GM10266 (cell line): ENCODE data around the gene METRNL.
"Not testable (repeated sequence)": the region's sequence is repeated elsewhere in the genome, so short reads cannot be mapped to it uniquely, and the experiment has no call there.

Experiments used
- DNase-seq: peaks from one replicate; pipeline ENCODE4 v3.0.0; 2012; ENCODE audit errors: extremely low spot score
- TF ChIP-seq, protein P1 (sequence below): IDR thresholded peaks from 2 replicates; pipeline ENCODE4 v1.5.1; 2012; ENCODE audit warnings: mild to moderate bottlenecking, low read depth; ENCODE audit not compliant: control insufficient read depth, insufficient read depth; ENCODE audit errors: missing control alignments

METRNL gene

DNA sequence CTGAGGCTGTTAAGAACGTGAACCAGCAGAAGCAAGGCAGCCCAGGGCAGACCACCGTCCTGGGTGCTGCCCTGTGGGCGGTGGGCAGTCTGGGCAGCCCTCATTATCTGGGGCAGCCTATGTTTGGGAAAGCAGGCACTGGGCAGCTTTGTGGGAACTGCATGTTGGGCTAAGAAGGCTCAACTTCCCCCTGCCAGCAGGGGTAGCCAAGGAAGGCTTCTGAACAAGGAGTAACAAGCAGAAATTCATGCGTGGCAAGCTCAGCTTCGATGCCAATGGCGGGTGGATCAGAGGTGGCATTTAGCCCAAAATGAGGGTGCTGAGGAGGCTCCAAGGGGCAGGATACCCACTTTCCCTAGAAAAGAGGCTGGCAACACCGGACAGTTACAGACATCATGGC lies 42.7 kb upstream of the METRNL start:
- TF ChIP-seq, protein P1, sequence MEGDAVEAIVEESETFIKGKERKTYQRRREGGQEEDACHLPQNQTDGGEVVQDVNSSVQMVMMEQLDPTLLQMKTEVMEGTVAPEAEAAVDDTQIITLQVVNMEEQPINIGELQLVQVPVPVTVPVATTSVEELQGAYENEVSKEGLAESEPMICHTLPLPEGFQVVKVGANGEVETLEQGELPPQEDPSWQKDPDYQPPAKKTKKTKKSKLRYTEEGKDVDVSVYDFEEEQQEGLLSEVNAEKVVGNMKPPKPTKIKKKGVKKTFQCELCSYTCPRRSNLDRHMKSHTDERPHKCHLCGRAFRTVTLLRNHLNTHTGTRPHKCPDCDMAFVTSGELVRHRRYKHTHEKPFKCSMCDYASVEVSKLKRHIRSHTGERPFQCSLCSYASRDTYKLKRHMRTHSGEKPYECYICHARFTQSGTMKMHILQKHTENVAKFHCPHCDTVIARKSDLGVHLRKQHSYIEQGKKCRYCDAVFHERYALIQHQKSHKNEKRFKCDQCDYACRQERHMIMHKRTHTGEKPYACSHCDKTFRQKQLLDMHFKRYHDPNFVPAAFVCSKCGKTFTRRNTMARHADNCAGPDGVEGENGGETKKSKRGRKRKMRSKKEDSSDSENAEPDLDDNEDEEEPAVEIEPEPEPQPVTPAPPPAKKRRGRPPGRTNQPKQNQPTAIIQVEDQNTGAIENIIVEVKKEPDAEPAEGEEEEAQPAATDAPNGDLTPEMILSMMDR: no peak
- DNase-seq: no peak

DNA sequence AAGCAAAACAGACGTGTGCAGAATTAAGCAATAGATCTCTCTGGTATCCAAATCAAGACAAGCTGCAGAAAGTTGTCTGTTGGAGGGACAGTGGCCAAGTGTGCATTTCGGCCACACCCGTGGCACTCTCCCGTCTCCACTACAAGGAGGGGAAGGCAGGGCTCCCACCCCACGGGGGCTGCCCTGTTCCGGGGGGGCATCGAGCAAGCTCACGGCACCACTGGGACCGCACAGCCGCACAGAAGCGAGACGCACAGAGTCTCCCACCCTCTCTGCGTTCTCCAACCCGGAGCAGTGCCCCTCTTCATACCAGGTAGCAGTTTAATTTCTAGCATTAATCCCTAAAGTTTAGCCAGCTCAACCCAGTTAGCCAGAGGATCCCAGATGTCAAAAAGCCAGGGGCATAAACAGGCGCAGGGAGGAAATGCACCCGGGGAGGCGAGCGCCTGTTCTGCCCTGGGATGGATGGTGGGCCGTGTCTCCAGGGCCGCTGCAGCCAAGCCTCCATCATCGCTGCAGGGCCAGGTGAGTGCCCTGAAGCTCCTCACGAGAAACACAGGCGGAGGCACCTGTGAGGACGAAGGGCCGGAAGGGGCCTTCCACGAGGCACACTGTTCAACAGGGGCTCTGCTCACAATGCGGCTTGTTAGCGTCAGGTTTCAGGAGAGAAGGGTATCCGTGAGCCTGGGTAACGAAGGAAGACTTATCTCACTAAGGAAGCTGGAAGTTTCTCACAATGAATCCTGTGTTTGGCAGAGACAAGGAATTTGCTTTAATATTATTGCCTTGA lies 42.1 kb upstream of the METRNL start:
- TF ChIP-seq, protein P1: no peak
- no peak for DNase-seq

DNA sequence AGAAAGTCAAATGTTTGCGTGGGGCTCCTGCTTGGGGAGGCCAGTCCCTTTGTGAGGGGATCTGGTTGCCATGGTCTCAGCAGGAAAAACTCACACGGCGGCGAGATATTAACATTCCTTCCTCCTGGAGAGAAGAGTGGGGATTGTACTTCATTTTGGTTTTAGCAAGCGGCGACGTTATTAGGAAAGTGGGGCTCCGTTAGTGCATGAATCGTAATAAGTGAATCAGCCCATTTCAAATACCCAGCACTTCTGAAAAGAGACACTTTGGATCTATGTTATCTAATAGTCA lies 41.6 kb upstream of the METRNL start:
- no peak for DNase-seq
- TF ChIP-seq, protein P1: no peak

DNA sequence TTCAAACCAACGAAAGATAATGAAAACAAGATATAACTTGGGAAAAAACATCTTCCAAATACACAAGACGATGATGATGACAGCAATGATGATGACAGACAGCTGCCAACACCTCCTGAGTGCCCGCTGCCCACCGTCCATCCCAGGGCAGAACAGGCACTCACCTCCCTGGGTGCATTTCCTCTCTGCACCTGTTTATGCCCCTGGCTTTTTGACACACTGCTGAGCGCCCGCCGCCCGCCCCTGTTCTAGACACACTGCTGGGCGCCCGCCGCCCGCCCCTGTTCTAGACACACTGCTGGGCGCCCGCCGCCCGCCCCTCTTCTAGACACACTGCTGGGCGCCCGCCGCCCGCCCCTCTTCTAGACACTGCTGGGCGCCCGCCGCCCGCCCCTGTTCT lies 40.4 kb upstream of the METRNL start:
- not testable (repeated sequence) for DNase-seq

DNA sequence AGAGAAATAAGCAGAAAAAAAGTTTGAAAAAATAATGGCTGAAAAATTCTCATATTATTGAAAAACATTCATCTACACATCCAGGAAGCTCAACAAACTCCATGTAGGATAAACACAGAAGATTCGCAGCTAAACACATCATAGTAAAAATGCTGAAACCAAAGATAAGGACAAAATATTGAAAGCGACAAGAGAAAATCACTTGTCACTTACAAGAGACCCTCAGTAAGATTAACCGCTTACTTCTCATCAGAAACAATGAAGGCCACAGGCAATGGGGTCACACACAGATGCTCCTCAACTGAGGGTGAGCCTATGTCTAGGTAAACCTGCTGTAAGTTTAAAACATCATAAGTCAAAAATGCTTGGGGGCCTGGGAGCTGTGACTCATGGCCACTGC lies 38.1 kb upstream of the METRNL start:
- TF ChIP-seq, protein P1: no peak
- DNase-seq: no peak

DNA sequence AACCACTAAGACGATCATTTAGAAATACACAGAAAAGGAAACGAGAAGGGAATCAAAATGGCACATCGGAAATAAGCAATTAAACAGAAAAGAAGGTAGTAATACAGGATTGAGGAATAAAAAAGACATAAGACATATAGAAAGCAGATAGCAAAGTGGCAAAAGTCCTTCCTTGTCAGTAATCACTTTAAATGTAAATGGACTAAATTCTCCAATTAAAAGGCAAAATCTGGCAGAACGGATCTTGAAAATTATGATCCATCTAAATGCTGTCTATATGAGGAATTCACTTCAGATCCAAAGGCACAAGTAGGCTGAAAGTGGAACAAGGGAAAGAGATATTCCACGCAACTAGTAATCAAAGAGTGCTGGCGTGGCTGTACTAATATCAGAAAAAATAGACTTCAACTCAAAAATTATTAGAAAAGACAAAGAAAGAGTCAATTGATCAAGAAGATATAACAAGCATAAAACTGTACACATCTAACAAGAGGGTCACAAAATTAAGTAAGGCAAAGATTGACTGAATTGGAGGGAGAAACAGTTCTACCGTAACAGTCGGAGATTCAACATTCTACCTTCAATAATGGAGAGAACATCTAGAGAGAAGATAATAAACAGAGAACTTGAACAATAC lies 36.8 kb upstream of the METRNL start:
- DNase-seq: no peak
- TF ChIP-seq, protein P1: no peak

DNA sequence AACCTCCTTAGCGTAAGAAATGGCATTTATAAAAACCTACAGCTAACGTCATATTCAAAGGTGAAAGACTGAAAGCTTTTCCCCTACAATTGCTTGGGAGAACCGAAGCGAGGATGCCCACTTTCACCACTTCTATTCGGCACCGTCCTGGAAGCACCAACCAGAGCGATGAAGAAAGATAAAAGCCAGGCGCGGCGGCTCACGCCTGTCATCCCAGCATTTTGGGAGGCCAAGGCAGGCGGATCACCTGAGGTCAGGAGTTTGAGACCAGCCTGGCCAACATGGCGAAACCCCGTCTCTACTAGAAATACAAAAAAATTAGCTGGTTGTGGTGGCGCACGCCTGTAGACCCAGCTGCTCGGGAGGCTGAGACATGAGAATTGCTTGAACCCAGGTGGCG lies 34.9 kb upstream of the METRNL start:
- not testable (repeated sequence) for DNase-seq

DNA sequence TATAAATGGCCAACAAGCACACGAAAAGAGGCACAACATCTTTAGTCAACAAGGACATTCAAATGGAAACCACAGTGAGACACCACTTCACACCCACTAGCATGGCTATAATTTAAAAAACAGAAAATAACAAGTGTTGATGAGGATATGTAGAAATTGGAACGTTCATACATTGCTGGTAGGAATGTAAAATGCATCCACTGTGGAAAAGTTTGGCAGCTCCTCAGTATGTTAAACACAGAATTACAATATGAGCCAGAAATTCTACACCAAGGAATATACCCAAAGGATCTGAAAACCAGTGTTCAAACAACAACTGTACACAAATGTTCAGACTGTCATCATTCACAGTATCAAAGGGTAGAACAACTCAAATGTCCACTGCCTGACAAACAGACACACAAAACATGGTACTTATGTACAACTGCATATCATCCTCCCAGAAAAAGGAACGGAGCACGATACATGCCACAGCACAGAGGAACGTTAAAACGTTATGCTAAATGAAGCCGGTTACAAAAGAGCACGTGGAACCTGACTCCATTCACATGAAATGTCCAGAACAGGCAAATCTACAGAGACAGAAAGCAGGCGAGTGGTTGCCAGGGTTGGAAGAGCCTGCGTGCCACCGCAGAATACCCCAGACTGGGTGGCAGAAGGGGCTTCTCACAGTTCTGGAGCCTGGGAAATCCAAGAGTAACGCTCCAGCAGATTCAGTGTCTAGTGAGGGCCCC lies 32.8 kb upstream of the METRNL start:
- DNase-seq: no peak
- TF ChIP-seq, protein P1: no peak
